Stimulated activated effector memory CD8-positive, alpha-beta T cell treated with anti-CD3 and anti-CD28 coated beads, Interleukin-12 subunit alpha, Interleukin-12 subunit beta, amount 100 ng/mL, for 72 hours (primary cell): ENCODE results near the gene OR7D4.
"Not testable (repeated sequence)": the region's sequence is repeated elsewhere in the genome, so short reads cannot be mapped to it uniquely, and the experiment has no call there.

Experiments
- ATAC-seq: fragments of 150-1000 bp; cut with Tn5 transposase; 2 replicates; pipeline ENCODE4 v1.10.0; 2021
- DNase-seq, 2 donors: peaks; one replicate each; pipeline ENCODE4 v3.0.0; 2021 to 2022; ENCODE audit warnings: low spot score in 2 of 2
- H3K27ac Mint-ChIP-seq: one replicate; pipeline ENCODE4 v1.8.0; 2022; ENCODE audit warnings: mild to moderate bottlenecking, mixed read lengths
- H3K36me3 Mint-ChIP-seq: one replicate; pipeline ENCODE4 v1.8.0; 2022; ENCODE audit warnings: mild to moderate bottlenecking, mixed read lengths
- H3K4me1 Mint-ChIP-seq: one replicate; pipeline ENCODE4 v1.8.0; 2022; ENCODE audit warnings: mixed read lengths
- H3K4me3 Mint-ChIP-seq: one replicate; pipeline ENCODE4 v1.8.0; 2022; ENCODE audit warnings: mild to moderate bottlenecking, mixed read lengths
- H3K9me3 Mint-ChIP-seq: one replicate; pipeline ENCODE4 v1.8.0; 2022; ENCODE audit warnings: mixed read lengths

Gene OR7D4

DNA sequence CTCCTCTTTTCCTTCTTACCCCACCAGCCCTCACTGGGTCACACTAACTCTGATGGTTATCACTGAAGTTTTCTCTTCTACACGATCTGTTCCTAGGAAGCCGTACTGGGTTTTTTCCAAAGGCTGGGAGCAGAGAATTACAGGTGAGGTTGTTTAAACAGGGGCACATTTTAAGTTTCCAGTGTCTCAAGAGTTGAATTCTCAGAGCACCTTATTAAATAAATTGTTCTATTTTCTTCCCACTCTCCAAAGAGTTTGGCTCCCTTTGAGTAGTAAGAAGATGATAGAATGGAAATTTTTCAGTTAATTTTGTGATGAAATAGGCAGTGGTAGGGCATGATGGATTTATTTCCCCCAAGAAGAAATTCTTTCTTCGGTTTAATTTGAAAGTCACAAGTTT, at the start of gene OR7D4:
OR7D4 (minus strand) TSS at position 101 of the 400 bp plus-strand sequence. CDS start 4,752 bp downstream, outside the sequence.
- DNase-seq (no peak), ATAC-seq (no peak)
- no peaks in the 10 kb centered on the region for H3K36me3 Mint-ChIP-seq
- H3K27ac Mint-ChIP-seq: no peak within 1 kb of the TSS
- no peak within 1 kb of the TSS for H3K4me3 Mint-ChIP-seq
- H3K9me3 Mint-ChIP-seq: peaks cover 6% of the 10 kb centered on the region
- no peaks in the 10 kb centered on the region for H3K4me1 Mint-ChIP-seq

DNA sequence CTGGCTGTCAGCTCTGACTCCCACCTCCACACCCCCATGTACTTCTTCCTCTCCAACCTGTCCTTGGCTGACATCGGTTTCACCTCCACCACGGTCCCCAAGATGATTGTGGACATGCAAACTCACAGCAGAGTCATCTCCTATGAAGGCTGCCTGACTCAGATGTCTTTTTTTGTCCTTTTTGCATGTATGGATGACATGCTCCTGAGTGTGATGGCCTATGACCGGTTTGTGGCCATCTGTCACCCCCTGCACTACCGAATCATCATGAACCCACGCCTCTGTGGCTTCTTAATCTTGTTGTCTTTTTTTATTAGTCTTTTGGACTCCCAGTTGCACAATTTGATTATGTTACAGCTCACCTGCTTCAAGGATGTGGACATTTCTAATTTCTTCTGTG, 31.8 kb upstream of the OR7D4 start:
- Mint-ChIP-seq H3K4me3 (no peak overlapping the region), H3K36me3 (no peaks in the 10 kb centered on the region), H3K4me1 (no peaks in the 10 kb centered on the region), H3K9me3 (peaks cover 3% of the 10 kb centered on the region), H3K27ac (no peak overlapping the region)
- DNase-seq (no peak), ATAC-seq (peak; percentile 26)

DNA sequence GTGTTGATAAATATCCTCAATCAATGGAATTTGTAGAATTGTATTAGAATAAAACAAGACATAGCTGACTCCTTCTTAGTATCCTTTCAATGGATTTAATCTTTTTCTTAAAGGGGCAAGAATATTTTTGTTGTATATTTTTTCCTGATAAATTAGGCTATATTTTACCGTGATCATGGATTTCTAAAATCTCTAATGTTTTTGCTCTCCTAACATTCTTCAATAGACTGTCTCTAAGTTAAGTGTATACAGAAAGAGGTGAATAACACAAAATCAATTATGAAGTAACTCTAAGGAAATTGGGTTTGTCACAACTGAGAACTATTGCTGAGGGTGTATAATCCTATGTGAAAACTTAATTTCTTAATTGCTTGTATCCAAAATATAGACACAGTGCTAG, 31.2 kb upstream of the OR7D4 start, which contains the start of gene OR7E24:
OR7E24 (plus strand) TSS at position 301 of the 400 bp plus-strand sequence. CDS start 114 bp downstream, outside the sequence.
- Mint-ChIP-seq H3K27ac (no peak within 1 kb of the TSS), H3K9me3 (peaks cover 3% of the 10 kb centered on the region), H3K4me3 (no peak within 1 kb of the TSS), H3K36me3 (no peaks in the 10 kb centered on the region), H3K4me1 (no peaks in the 10 kb centered on the region)
- ATAC-seq: no peak
- no peak for DNase-seq

DNA sequence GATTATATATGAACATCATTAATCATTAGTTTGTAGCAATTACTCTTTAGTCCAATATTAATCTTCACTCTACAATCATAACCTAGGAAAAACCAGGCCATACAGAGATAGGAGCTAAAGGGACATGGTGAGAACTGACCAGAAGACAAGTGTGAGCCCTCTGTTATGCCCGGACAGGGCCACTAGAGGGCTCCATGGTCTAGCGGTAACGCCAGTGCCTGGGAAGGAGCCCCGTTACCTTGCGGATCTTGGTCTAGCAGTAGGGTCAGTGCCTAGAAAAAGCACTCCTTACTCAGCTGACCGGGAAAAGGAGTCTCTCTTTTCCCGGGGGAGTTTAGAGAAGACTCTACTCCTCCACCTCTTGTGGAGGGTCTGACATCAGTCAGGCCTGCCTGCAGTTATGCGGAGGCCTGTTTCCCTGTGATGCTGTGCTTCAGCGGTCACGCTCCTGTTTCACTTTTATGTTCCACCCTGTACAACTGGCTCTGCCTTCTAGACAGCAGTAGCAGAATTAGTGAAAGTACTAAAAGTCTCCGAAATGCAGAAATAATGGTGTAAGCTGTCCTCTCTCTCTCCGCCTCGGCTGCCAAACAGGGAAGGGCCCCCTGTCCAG, 13.8 kb downstream of the OR7D4 start:
- DNase-seq: peak; percentile 61 to 75
- H3K4me1 Mint-ChIP-seq: peaks cover 6% of the 10 kb centered on the region
- H3K27ac Mint-ChIP-seq: no peak overlapping the region
- peak; percentile 67 for ATAC-seq
- H3K4me3 Mint-ChIP-seq: peak overlapping the region; percentile 35
- no peaks in the 10 kb centered on the region for H3K9me3 Mint-ChIP-seq
- H3K36me3 Mint-ChIP-seq: peaks cover 4% of the 10 kb centered on the region

DNA sequence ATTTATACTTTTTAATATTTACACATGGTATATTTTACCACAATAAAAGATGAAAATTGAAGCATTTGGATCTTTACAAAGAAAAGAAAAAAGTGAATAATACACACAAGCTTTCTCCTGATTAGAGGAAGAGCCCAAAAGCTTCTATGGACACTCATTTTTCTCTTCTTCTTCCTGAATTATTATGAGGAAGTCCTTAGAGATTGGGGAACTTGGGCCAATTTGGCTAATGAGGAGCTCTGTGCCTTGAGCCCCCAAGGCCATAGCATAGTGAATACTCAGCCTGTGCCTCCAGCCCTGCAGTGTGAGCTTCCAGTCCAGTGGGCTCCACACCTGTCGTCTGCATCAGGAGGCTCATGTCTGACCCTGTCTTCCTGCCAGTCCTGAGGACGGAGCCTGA, 21.3 kb downstream of the OR7D4 start:
- not testable (repeated sequence) for H3K9me3 Mint-ChIP-seq, H3K4me3 Mint-ChIP-seq, H3K27ac Mint-ChIP-seq, H3K4me1 Mint-ChIP-seq, ATAC-seq, DNase-seq, H3K36me3 Mint-ChIP-seq

DNA sequence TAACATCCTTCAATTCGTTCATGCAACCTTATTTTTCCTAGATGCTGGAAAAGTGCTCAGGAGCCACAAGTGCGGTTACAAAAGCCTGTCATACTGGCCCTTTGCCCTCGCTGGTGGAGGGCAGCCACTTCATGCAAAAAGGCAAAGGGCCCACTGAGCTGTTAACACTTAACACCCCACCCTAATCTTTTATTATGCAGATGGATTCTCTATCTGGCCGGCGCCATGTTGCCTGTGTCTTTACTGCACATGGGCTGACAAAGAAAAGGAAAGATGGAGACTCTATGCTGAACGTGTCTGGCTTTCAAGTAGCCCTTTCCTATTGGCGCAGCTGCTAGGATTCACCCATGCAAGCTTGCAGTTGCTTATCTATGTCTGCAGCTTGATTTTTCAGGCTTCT, 29.9 kb downstream of the OR7D4 start:
- no peak overlapping the region for H3K27ac Mint-ChIP-seq
- no peak overlapping the region for H3K4me3 Mint-ChIP-seq
- no peak for DNase-seq
- no peaks in the 10 kb centered on the region for H3K4me1 Mint-ChIP-seq
- no peak for ATAC-seq
- no peaks in the 10 kb centered on the region for H3K36me3 Mint-ChIP-seq
- H3K9me3 Mint-ChIP-seq: no peaks in the 10 kb centered on the region

DNA sequence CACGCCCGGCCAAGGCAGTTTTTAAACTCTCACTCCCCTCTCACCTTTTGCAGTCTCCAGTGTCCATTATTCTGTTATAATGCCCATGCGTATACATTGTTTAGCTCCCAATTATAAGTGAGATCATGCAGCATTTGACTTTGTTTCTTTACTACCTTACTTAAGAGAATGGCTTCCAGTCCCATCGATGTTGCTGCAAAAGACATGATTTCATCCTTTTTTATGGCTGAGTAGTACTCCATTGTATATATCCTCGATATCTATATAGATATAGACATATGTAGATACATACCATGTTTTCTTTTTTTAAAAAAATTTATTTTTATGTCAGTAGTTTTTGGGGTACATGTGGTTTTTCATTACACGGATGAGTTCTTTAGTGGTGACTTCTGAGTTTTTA, 32.2 kb downstream of the OR7D4 start:
- DNase-seq (no peak), ATAC-seq (no peak)
- Mint-ChIP-seq H3K9me3 (no peaks in the 10 kb centered on the region), H3K4me3 (no peak overlapping the region), H3K27ac (no peak overlapping the region), H3K4me1 (no peaks in the 10 kb centered on the region), H3K36me3 (no peaks in the 10 kb centered on the region)

DNA sequence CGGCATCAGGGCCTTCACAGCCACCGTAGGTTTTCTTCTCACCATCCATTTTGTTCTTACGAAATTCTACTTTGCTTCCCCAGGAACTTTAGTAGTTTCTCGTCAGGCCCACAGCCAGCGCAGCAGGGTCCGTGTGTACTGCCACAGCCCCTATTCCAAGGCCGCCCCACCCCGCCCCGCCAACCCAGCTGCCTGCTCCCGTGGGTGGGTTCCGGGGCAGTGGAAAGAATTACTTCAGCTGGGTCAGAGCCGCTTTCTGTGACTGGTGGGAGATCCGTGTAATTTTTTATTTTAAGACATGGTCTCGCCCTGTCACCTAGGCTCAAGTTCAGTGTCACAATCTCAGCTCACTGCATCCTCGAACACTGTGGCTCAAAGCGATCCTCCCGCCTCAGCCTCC, 36.4 kb downstream of the OR7D4 start:
- no peak overlapping the region for H3K27ac Mint-ChIP-seq
- H3K9me3 Mint-ChIP-seq: no peaks in the 10 kb centered on the region
- H3K4me1 Mint-ChIP-seq: no peaks in the 10 kb centered on the region
- DNase-seq (no peak), ATAC-seq (no peak)
- no peak overlapping the region for H3K4me3 Mint-ChIP-seq
- H3K36me3 Mint-ChIP-seq: no peaks in the 10 kb centered on the region

DNA sequence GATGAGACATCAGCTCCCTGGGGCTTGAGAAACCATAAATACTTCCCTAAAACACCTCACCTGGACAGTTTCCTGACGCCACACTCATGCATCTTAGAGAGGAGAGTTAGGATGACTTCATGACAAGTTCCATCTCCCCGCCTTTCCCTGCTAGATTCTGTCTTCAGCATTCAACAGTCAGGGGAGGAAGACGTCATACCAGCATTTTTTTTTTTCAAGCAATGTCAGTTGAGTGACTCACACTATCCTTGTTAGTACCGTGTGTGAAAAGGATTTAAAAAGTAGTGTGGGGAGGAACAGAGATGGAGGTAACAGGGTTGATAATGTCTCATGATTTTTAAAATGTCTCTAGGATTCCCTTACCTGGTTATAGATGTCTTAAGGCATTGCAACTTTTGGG, 40.5 kb downstream of the OR7D4 start, which contains the start of gene OR7D2:
OR7D2 (plus strand) TSS at position 79 of the 400 bp plus-strand sequence. CDS start 6,803 bp downstream, outside the sequence.
- Mint-ChIP-seq H3K4me1 (no peaks in the 10 kb centered on the region), H3K4me3 (no peak within 1 kb of the TSS), H3K27ac (no peak within 1 kb of the TSS), H3K36me3 (no peaks in the 10 kb centered on the region), H3K9me3 (no peaks in the 10 kb centered on the region)
- ATAC-seq (no peak), DNase-seq (no peak)

DNA sequence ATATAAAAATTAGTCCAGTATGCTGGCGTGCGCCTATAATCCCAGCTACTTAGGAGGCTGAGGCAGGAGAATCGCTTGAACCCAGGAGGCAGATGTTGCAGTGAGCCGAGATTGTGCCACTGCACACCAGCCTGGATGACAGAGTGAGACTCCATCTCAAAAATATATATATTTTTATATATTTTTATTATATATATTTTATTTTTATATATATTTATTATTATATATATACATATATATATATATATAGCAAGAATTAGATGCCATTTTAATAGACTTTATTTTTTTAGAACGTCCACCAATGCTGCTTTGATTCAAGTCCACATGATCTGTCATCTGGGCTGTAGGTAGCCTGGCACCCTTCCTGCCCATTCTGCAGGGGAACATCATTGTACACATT, 44.1 kb downstream of the OR7D4 start:
- Mint-ChIP-seq H3K4me3 (no peak overlapping the region), H3K9me3 (peaks cover 3% of the 10 kb centered on the region), H3K4me1 (no peaks in the 10 kb centered on the region), H3K36me3 (no peaks in the 10 kb centered on the region), H3K27ac (no peak overlapping the region)
- DNase-seq (no peak), ATAC-seq (no peak)

DNA sequence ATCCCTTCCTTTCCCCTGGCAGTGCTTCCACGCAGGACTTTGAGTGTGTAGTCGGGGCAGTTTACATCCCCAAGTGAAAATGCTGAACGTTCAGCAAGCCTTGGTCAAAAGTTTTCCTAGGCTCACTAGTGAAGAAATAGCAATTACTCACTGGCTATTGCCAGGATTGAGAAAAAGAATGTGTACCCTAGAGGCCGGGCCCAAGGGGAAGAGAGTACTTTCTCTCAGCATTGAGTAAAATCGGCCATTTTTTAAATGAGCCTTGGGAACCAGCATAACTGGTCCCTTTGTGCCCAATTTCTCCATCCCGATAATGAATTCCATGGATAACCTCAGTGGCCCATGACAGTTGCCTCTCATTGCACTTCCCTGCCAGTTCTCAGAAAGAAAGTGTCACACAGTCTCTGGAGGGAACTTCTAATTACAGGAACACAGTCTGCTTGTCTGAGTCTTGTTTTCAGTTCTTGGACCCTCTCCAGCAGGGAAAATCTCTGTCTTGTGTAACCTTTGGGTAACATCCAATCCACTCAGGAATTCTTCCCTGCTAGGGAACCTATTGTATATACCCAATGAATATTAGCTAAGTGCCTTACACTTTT, 47.9 kb downstream of the OR7D4 start:
- no peak overlapping the region for H3K27ac Mint-ChIP-seq
- H3K4me1 Mint-ChIP-seq: no peaks in the 10 kb centered on the region
- H3K36me3 Mint-ChIP-seq: peaks cover 8% of the 10 kb centered on the region
- ATAC-seq: no peak
- DNase-seq: no peak
- no peak overlapping the region for H3K4me3 Mint-ChIP-seq
- peaks cover 3% of the 10 kb centered on the region for H3K9me3 Mint-ChIP-seq

DNA sequence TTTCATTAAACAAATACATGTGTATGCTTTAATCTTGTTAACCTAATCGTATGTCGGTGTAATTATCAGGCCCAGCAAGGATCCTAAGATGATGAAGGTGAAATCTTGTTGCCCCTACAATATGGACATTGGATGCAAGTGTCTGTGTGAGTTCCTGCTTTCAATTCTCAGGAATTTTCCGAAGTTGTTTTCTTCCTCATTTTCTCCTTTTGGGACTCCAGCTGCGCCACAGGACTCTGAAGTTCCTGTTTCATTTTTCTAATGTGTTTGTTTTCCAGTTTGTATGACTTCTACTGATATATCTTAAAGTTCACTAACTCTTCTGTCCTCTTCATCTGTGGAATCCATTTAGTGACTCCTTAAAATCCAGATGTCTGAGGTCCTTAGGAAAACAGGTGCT, 52.5 kb downstream of the OR7D4 start:
- ATAC-seq (no peak), DNase-seq (no peak)
- Mint-ChIP-seq H3K27ac (no peak overlapping the region), H3K4me3 (no peak overlapping the region), H3K9me3 (peaks cover 2% of the 10 kb centered on the region), H3K36me3 (peaks cover 54% of the 10 kb centered on the region), H3K4me1 (no peaks in the 10 kb centered on the region)

DNA sequence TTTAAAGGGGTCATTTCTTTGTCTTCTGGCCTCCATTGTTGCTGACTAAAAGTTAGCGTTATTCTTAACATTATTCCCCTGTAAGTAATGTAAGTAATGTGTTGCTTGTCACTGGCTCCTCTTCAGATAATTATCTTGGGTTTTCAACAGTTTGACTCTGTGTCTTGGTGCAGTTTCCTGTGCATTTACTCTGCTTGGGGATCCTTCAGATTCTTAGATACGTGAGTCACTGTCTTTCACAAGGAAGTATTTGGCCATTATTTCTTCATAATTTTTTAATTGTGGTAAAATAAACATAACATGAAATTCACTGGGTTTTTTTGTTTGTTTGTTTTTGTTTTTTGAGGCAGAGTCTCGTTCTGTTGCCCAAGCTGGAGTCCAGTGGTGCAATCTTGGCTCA, 54.1 kb downstream of the OR7D4 start:
- Mint-ChIP-seq H3K27ac (no peak overlapping the region), H3K36me3 (peaks cover 70% of the 10 kb centered on the region), H3K4me1 (no peaks in the 10 kb centered on the region), H3K9me3 (no peaks in the 10 kb centered on the region), H3K4me3 (no peak overlapping the region)
- DNase-seq: no peak
- ATAC-seq: no peak

DNA sequence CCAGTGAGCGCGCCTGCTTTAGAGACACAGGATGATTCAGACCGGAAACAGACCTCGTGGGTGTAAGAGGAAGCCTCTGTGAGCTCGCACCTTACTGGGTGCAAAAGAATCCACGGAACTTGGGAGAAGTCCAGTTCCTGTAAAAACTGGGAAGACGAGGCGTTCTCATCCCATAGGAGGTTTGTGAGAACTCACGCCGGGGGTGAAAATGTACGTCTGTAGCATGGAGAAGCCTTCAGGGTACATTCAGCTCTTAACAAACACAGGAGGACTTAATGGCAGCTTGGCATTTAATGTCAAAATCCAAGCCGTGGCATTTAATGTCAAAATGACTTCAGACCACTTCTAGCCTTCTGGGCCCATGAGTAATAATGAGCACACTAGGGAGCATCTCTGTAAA, 58.0 kb downstream of the OR7D4 start:
- ATAC-seq (no peak), DNase-seq (no peak)
- no peaks in the 10 kb centered on the region for H3K4me1 Mint-ChIP-seq
- no peak overlapping the region for H3K27ac Mint-ChIP-seq
- H3K36me3 Mint-ChIP-seq: peaks cover 100% of the 10 kb centered on the region
- no peaks in the 10 kb centered on the region for H3K9me3 Mint-ChIP-seq
- H3K4me3 Mint-ChIP-seq: no peak overlapping the region
